Transverse colon (tissue), 4 donors: ENCODE data around the gene ACSS3. TPM values are rescaled to one million over a fixed set of nuclear protein-coding genes. Genes with fewer than 3 reads are reported as not detected.

Experiments
- DNase-seq: peaks from one replicate; pipeline ENCODE4 v3.0.0-alpha.2; 2019
- H3K27ac ChIP-seq, 4 donors: fragments of 200-600 bp; sonication (generic); 2 replicates each; pipeline ENCODE4 v1.5.1; 2016 to 2018; ENCODE audit warnings: inconsistent platforms in 4 of 4
- H3K27me3 ChIP-seq: fragments of 200-600 bp; sonication (generic); 2 replicates; pipeline ENCODE4 v1.5.1; 2017; ENCODE audit warnings: inconsistent platforms
- H3K36me3 ChIP-seq, 4 donors: fragments of 200-600 bp; sonication (generic); 2 replicates each; pipeline ENCODE4 v1.5.1; 2017 to 2019; ENCODE audit warnings: inconsistent platforms in 4 of 4
- H3K4me1 ChIP-seq, 4 donors: fragments of 200-600 bp; sonication (generic); 2 replicates each; pipeline ENCODE4 v1.5.1; 2017 to 2020; ENCODE audit warnings: inconsistent platforms in 4 of 4
- H3K4me3 ChIP-seq, 4 donors: fragments of 200-600 bp; sonication (generic); 1 replicate in 1 of 4; 2 replicates in 3 of 4; pipeline versions ENCODE4 v1.5.1 to v1.6.1; 2017 to 2019; ENCODE audit warnings: inconsistent platforms in 4 of 4
- H3K9me3 ChIP-seq, 2 donors: fragments of 200-600 bp; sonication (generic); 2 replicates each; pipeline ENCODE4 v1.5.1; 2017 to 2019; ENCODE audit warnings: inconsistent platforms in 2 of 2
- EP300 ChIP-seq: sonication (generic); formaldehyde crosslinking; IDR thresholded peaks from one replicate; pipeline ENCODE4 v1.6.1; 2017; ENCODE audit warnings: antibody characterized with exemption, low read depth
- POLR2A ChIP-seq: fragments of 450-650 bp; IDR thresholded peaks from one replicate; pipeline ENCODE4 v1.6.1; 2016; ENCODE audit warnings: antibody characterized with exemption, mild to moderate bottlenecking, moderate library complexity
- POLR2AphosphoS5 ChIP-seq, 3 donors: sonication (generic); formaldehyde crosslinking; IDR thresholded peaks; one replicate each; pipeline ENCODE4 v1.6.1; 2016; ENCODE audit warnings: antibody characterized with exemption in 3 of 3
- WGBS, 2 donors: methylation state at CpG; one replicate each; pipeline ENCODE4 v1.1.5; 2018; ENCODE audit warnings: low coverage in 1 of 2; 5-methylcytosine and 5-hydroxymethylcytosine counted together
- in situ Hi-C, 4 donors: fragments of 200-750 bp; cut with MboI; loops; one replicate each; pipeline versions ENCODE4 v1.15.0 to v1.15.1; 2017; ENCODE audit warnings: low sequenced_read_pairs in 3 of 4, low pct_ligation_motif_present in 1 of 4, low pct_unique_long_range_greater_than_20kb in 1 of 4
- intact Hi-C: fragments of 100-400 bp; cut with DNase I; formaldehyde crosslinking; loops from one replicate; pipeline ENCODE4 v1.15.1; 2023; ENCODE audit warnings: low total_unique reads
- total RNA-seq, 4 donors: library from RNA; depleted of rRNA; stranded (reverse); fragments of >200 nt; gene quantifications; one replicate each; pipeline ENCODE4 v1.1.0, GENCODE V29; 2016
- TF ChIP-seq, protein P1 (sequence below), 5 experiments: fragments of 200-600 bp in 3 of 5; fragments of 450-650 bp in 2 of 5; sonication (generic) in 3 of 5; IDR thresholded peaks; 1 replicate in 2 of 5; 2 replicates in 3 of 5; pipeline ENCODE4 v1.5.1; 2016 to 2017; ENCODE audit warnings: antibody characterized with exemption in 5 of 5, inconsistent platforms in 3 of 5, mild to moderate bottlenecking in 2 of 5, moderate library complexity in 1 of 5

The ACSS3 gene
- total RNA-seq, 4 donors from 2014 or later = 4.1 to 10.3 (median 8.0) TPM

DNA sequence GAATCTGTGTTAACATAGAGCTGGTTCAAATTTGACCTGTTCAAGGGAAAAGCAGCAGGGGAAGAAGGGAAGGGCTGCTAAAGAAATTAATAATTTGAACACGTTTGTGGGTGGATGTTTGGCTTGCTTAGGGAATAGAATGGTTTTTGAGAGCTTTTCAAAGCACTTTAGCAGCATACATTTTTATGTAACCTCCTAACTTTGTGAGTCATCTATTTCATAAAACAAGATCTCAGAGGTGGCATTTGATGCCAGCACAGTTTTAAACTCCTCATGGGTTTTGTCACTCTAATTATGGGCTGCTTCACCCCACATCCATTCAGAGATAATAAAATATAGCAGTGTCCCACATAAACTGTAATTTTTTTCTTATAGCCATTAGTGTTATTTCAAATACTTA lies 143.8 kb downstream of the ACSS3 start:
- Histone ChIP-seq H3K36me3 (no peaks in the 10 kb centered on the region), H3K4me3 (no peak overlapping the region), H3K9me3 (no peaks in the 10 kb centered on the region), H3K4me1 (peaks cover 0 to 9% (median 0%) of the 10 kb centered on the region in 4 donors), H3K27ac (no peak overlapping the region), H3K27me3 (no peaks in the 10 kb centered on the region)
- no peak for DNase-seq
- WGBS, 2 donors = 45 to 50% methylated on average over 1 of the region's 1 CpG
- in situ Hi-C loops = no loop called here
- TF ChIP-seq POLR2A (no peak), EP300 (no peak), POLR2AphosphoS5 (IDR thresholded peaks at IDR 0.05) (no peak)
- TF ChIP-seq, protein P1, sequence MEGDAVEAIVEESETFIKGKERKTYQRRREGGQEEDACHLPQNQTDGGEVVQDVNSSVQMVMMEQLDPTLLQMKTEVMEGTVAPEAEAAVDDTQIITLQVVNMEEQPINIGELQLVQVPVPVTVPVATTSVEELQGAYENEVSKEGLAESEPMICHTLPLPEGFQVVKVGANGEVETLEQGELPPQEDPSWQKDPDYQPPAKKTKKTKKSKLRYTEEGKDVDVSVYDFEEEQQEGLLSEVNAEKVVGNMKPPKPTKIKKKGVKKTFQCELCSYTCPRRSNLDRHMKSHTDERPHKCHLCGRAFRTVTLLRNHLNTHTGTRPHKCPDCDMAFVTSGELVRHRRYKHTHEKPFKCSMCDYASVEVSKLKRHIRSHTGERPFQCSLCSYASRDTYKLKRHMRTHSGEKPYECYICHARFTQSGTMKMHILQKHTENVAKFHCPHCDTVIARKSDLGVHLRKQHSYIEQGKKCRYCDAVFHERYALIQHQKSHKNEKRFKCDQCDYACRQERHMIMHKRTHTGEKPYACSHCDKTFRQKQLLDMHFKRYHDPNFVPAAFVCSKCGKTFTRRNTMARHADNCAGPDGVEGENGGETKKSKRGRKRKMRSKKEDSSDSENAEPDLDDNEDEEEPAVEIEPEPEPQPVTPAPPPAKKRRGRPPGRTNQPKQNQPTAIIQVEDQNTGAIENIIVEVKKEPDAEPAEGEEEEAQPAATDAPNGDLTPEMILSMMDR (IDR thresholded peaks at IDR 0.05) = no peak
- intact Hi-C loops = no loop called here

DNA sequence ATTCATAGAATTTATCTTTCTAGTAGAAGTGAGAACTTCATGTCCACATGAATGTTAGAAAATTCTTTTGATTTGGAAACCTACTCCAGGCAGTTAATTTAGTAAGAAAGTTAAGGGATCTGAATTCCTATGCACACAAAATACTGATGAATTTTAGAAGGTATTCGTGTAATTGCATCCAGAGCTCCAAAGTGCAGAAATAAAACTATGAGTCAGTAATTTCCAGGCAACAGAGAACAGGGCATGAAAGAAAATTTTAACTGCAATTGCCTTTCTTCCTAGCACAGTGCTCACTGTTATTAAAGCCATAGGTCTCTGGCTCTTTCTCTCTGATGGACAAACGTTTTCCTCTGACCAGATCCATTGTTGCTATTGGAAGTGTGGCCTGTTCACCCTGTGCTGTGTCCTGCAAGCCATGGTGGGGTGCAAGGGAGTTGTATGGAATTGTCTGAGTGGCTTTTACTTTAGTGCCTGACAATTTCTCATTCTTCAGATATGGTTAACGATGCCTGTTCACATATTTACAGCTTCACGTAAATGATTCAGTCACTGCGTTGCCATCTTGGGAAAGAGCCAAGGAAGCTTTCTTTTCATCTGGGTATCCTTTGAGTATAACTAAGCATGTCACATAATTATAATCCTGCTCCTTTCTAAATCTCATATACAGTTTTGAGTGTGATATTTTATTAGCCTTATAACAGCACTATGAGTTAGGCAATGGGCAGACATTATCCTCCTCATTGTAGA lies 145.1 kb downstream of the ACSS3 start:
- in situ Hi-C loops = no loop called here
- intact Hi-C loops = no loop called here
- WGBS, 2 donors = 19 to 26% methylated on average over 5 of the region's 5 CpGs
- TF ChIP-seq EP300 (no peak), POLR2A (no peak), POLR2AphosphoS5 (IDR thresholded peaks at IDR 0.05) (no peak)
- TF ChIP-seq, protein P1 (IDR thresholded peaks at IDR 0.05) = no peak
- H3K36me3 ChIP-seq = no peaks in the 10 kb centered on the region
- no peaks in the 10 kb centered on the region for H3K27me3 ChIP-seq
- H3K27ac ChIP-seq = no peak overlapping the region
- no peak overlapping the region for H3K4me3 ChIP-seq
- H3K4me1 ChIP-seq = peaks cover 0 to 9% (median 0%) of the 10 kb centered on the region in 4 donors
- H3K9me3 ChIP-seq = no peaks in the 10 kb centered on the region
- no peak for DNase-seq

DNA sequence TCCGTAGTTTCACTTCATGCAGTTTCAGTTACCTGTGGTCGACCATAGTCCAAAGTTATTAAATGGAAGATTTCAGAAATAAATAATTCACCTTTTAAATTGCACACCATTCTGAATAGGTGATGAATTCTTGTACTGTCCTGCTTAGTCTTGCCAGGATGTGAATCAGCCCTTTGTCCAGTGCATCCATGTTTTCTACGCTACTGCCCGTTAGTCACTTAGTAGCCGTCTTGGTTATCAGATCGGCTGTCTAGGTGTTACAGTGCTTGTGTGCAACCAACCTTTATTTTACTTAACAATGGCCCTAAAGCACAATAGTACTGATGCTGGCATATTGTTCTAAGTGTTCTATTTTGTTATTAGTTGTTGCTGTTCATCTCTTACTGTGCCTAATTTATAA lies 146.7 kb downstream of the ACSS3 start:
- 90 to 96% methylated on average over 6 of the region's 6 CpGs for WGBS, 2 donors
- no peaks in the 10 kb centered on the region for H3K27me3 ChIP-seq
- intact Hi-C loops (no loop called here), in situ Hi-C loops (no loop called here)
- H3K9me3 ChIP-seq = no peaks in the 10 kb centered on the region
- TF ChIP-seq POLR2AphosphoS5 (IDR thresholded peaks at IDR 0.05) = no peak
- DNase-seq = no peak
- no peaks in the 10 kb centered on the region for H3K36me3 ChIP-seq
- peaks cover 0 to 9% (median 0%) of the 10 kb centered on the region in 4 donors for H3K4me1 ChIP-seq
- H3K4me3 ChIP-seq = no peak overlapping the region
- no peak overlapping the region for H3K27ac ChIP-seq

DNA sequence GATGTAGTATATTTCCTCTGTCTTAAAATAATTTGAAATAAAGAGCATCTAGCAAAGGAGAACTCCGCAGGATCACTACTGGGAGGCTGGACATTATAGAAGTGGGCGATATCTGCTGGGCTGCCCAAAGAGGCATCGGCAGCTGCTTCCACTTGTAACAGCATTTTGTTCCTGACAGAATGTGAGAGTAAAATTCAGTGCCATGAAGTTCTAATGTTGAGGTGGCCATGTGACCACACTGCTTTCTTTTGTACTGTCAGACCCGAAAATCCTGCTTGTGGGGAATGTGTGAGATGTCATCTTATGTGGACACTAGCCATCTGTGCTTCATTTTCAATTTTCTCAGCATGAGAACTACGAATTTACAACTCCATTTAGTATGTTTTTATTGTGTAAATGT lies 151.9 kb downstream of the ACSS3 start:
- Histone ChIP-seq H3K4me1 (no peaks in the 10 kb centered on the region), H3K9me3 (no peaks in the 10 kb centered on the region), H3K36me3 (no peaks in the 10 kb centered on the region), H3K27me3 (no peaks in the 10 kb centered on the region), H3K4me3 (no peak overlapping the region), H3K27ac (no peak overlapping the region)
- intact Hi-C loops (no loop called here), in situ Hi-C loops (no loop called here)
- no peak for DNase-seq
- WGBS, 2 donors = 61 to 73% methylated on average over 5 of the region's 5 CpGs
- TF ChIP-seq POLR2A (no peak), EP300 (no peak), POLR2AphosphoS5 (IDR thresholded peaks at IDR 0.05) (no peak)
- TF ChIP-seq, protein P1 (IDR thresholded peaks at IDR 0.05) = no peak
